ENCODE results near the gene FBXW10. TPM values are rescaled to one million over a fixed set of nuclear protein-coding genes. Genes with fewer than 3 reads are reported as not detected.

Gene FBXW10
- total RNA-seq, 1 donor from 2014 or later: 0.05 TPM

Other genes starting within 250 kb of the FBXW10 start
- gene TBC1D28, start 99.7 kb upstream of the FBXW10 start, total RNA-seq: not detected in 2 replicates
- gene FOXO3B, start 61.7 kb upstream of the FBXW10 start, total RNA-seq: 1.2 and 2.6 TPM in 2 replicates
- 83.1 and 133 TPM in 2 replicates for gene TVP23B, start 37.1 kb downstream of the FBXW10 start, total RNA-seq
- gene PRPSAP2, start 114.1 kb downstream of the FBXW10 start, total RNA-seq: 32.8 and 38.4 TPM in 2 replicates
- 0.50 and 0.87 TPM in 2 replicates for gene SLC5A10, start 208.1 kb downstream of the FBXW10 start, total RNA-seq